GM12891 (cell line): ENCODE measurements around the gene USP40.

ENCODE experiments used
- POLR2A ChIP-seq: IDR thresholded peaks from 2 replicates; pipeline ENCODE4 v1.6.1; 2011; ENCODE audit warnings: low read depth, low read length, control low read depth
- POLR2AphosphoS5 ChIP-seq: IDR thresholded peaks from 2 replicates; pipeline ENCODE4 v1.6.1; 2011; ENCODE audit warnings: low read depth, low read length, control low read depth

DNA sequence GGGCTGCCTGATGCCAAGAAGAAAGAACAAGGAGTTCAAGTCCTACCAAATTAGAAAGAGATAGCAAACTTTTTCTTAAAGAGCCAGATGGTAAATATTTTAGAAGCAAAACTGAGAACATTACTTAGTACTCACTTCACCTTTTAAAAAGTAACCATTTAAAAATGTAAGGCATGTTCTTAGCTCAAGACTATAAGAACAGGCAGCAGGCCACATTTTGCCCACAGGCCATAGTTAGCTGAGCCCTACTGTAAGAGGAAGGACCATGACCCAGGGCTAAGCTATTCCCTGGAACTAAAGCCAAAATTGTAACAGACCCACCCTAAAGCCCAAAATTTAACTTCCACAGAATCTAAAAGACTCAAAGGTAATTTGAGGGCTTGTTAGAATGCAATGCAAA, 31.3 kb downstream of the USP40 start:
- TF ChIP-seq POLR2AphosphoS5 (no peak), POLR2A (no peak)
